ENCODE data around the gene CYTIP. TPM values are rescaled to one million over a fixed set of nuclear protein-coding genes. Genes with fewer than 3 reads are reported as not detected.
"Not testable (repeated sequence)": the region's sequence is repeated elsewhere in the genome, so short reads cannot be mapped to it uniquely, and the experiment has no call there.

Gene CYTIP
- total and polyA plus RNA-seq, 7 experiments from 2014 or later: 170 to 406 (median 322) TPM

DNA sequence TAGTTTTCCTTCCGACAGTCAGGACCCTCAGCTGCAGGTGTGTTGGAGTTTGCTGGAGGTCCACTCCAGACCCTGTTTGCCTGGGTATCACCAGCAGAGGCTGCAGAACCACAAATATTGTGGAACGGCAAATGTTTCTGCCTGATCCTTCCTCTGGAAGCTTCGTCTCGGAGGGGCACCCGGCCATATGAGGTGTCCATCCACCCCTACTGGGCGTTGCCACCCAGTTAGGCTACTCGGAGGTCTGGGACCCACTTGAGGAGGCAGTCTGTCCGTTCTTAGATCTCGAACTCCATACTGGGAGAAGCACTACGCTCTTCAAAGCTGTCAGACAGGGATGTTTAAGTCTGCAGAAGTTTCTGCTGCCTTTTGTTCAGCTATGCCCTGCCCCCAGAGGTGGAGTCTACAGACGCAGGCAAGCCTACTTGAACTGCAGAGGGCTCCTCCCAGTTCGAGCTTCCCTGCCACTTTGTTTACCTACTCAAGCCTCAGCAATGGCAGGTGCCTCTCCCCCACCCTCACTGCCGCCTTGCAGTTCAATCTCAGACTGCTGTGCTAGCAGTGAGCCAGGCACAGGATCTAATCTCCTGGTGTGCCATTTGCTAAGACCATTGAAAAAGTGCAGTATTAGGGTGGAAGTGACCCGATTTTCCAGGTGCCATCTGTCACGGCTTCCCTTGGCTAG, 40.9 kb downstream of the CYTIP start:
- ATAC-seq; H3K27me3 Mint-ChIP-seq; H3K36me3 ChIP-seq (ENCODE audit: control insufficient read depth in 2 of 3, insufficient read depth in 3 of 3, low read length in 3 of 3); H3K27me3 ChIP-seq (ENCODE audit: control insufficient read depth in 2 of 2, insufficient read depth in 2 of 2, low read length in 2 of 2): not testable (repeated sequence)
- peaks cover 27 to 68% (median 63%) of the 10 kb centered on the region in 7 donors for H3K4me1 Mint-ChIP-seq
- peaks cover 0 to 17% (median 7%) of the 10 kb centered on the region in 3 experiments for H3K9me3 ChIP-seq (ENCODE audit: control insufficient read depth in 2 of 3, low read length in 3 of 3)
- H3K4me3 ChIP-seq (ENCODE audit: low read length): peak overlapping the region; percentile 5
- intact Hi-C loops (cut with micrococcal nuclease): loop anchor here (5.0 to 10.0 kb wide), 3 partner anchors 474 to 1068 kb away; partner anchors contain the start of genes ACVR1 (in 1 of the 2), CCDC148 (in 1 of the 2), NR4A2 (in 1 of the 2) and PKP4 (in 1 of the 2)
- peak overlapping the region; percentile 91 to 100 (median 99) for H3K27ac Mint-ChIP-seq
- peak overlapping the region; percentile 5 to 83 (median 62) for H3K4me3 Mint-ChIP-seq
- peaks cover 31 to 75% (median 36%) of the 10 kb centered on the region in 5 donors for H3K36me3 Mint-ChIP-seq
- H3K27ac ChIP-seq (ENCODE audit: low read depth, low read length): peak overlapping the region; percentile 75
- peak in 2 of 9 donors; percentile 58 to 62 for DNase-seq
- peaks cover 9 to 71% (median 49%) of the 10 kb centered on the region in 11 donors for H3K9me3 Mint-ChIP-seq
- POLR2A ChIA-PET: interaction anchor here (0.7 to 18.5 kb wide), 13 partner anchors 8 to 72 kb away, joined by 3 to 810 read pairs (median 5); partner anchors contain the start of gene CYTIP
- CTCF ChIA-PET: interaction anchor here (0.6 to 3.2 kb wide), 6 partner anchors 10 to 76 kb away, joined by 3 to 19 read pairs (median 8); partner anchors contain the start of gene CYTIP
- H3K4me1 ChIP-seq (ENCODE audit: control insufficient read depth in 2 of 2, insufficient read depth in 2 of 2, low read length in 2 of 2): peaks cover 21 to 42% of the 10 kb centered on the region in 2 donors

DNA sequence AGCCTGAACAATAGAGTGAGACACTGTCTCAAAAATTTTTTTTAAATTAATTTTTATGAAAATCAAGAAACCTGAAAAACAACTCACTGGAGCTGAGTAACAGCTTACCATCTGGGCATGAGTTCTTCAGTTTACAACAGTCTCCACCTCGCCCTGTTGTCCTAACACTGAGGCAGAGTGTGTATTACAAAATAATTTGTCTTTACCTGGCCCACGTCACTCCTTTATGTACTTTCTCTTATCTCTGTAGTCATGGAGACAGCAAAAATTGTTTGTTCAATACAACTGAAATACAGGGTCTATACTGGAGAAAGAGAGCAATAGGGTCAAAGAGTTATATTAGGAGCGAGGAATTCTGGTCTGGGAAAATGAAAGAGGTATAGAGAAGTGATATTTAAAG, 48.1 kb downstream of the CYTIP start:
- Mint-ChIP-seq H3K36me3 (peaks cover 22 to 51% (median 35%) of the 10 kb centered on the region in 5 donors), H3K9me3 (peaks cover 10 to 51% (median 38%) of the 10 kb centered on the region in 11 donors), H3K4me1 (peaks cover 0 to 22% (median 20%) of the 10 kb centered on the region in 7 donors), H3K27me3 (no peaks in the 10 kb centered on the region), H3K4me3 (no peak overlapping the region), H3K27ac (no peak overlapping the region)
- no peak overlapping the region for H3K27ac ChIP-seq (ENCODE audit: low read depth, low read length)
- ATAC-seq (peak; percentile 72), DNase-seq (no peak)
- CTCF ChIA-PET: no interaction called here
- H3K36me3 ChIP-seq (ENCODE audit: control insufficient read depth in 2 of 3, insufficient read depth in 3 of 3, low read length in 3 of 3): peaks cover 0 to 11% (median 0%) of the 10 kb centered on the region in 3 experiments
- intact Hi-C loops (cut with micrococcal nuclease): loop anchor here in 1 of 2 donors (1.0 to 2.0 kb wide), 2 partner anchors 8 to 13 kb away; no protein-coding TSS in a partner anchor
- no peaks in the 10 kb centered on the region for H3K27me3 ChIP-seq (ENCODE audit: control insufficient read depth in 2 of 2, insufficient read depth in 2 of 2, low read length in 2 of 2)
- no peak overlapping the region for H3K4me3 ChIP-seq (ENCODE audit: low read length)
- H3K4me1 ChIP-seq (ENCODE audit: control insufficient read depth in 2 of 2, insufficient read depth in 2 of 2, low read length in 2 of 2): no peaks in the 10 kb centered on the region
- POLR2A ChIA-PET: interaction anchor here (0.7 to 0.9 kb wide), 3 partner anchors 41 to 77 kb away, joined by 3 to 6 read pairs (median 3); no protein-coding TSS in a partner anchor
- peaks cover 0 to 29% (median 0%) of the 10 kb centered on the region in 3 experiments for H3K9me3 ChIP-seq (ENCODE audit: control insufficient read depth in 2 of 3, low read length in 3 of 3)

DNA sequence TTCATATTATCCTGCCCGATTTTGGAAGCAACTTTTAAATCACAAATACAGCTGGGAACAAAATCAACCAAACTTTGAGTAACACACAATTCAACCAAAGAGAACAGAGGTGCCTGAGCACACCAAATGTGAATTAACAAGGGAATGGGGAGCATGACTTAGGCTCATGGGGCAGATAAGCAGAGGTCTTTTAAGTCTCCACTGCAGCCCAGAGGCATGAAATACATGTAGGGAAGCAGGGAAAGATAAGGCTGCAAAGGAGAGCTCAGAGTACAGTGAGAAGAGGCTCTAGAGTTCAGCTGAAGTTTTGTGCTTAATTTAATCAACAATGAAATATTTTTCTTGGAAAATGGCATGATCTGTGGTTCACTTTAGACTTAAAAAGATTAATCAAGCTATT, 49.0 kb downstream of the CYTIP start:
- CTCF ChIA-PET: interaction anchor here (2.1 kb wide), 1 partner anchor 9 kb away, joined by 6 read pairs; no protein-coding TSS in a partner anchor
- no peak overlapping the region for H3K27ac Mint-ChIP-seq
- Histone ChIP-seq H3K27me3 (ENCODE audit: control insufficient read depth in 2 of 2, insufficient read depth in 2 of 2, low read length in 2 of 2) (no peaks in the 10 kb centered on the region), H3K27ac (ENCODE audit: low read depth, low read length) (no peak overlapping the region), H3K4me1 (ENCODE audit: control insufficient read depth in 2 of 2, insufficient read depth in 2 of 2, low read length in 2 of 2) (no peaks in the 10 kb centered on the region), H3K9me3 (ENCODE audit: control insufficient read depth in 2 of 3, low read length in 3 of 3) (peaks cover 0 to 36% (median 0%) of the 10 kb centered on the region in 3 experiments), H3K36me3 (ENCODE audit: control insufficient read depth in 2 of 3, insufficient read depth in 3 of 3, low read length in 3 of 3) (peaks cover 0 to 11% (median 0%) of the 10 kb centered on the region in 3 experiments), H3K4me3 (ENCODE audit: low read length) (no peak overlapping the region)
- no peak overlapping the region for H3K4me3 Mint-ChIP-seq
- H3K27me3 Mint-ChIP-seq: no peaks in the 10 kb centered on the region
- DNase-seq (no peak), ATAC-seq (no peak)
- H3K36me3 Mint-ChIP-seq: peaks cover 19 to 51% (median 30%) of the 10 kb centered on the region in 5 donors
- POLR2A ChIA-PET: interaction anchor here (0.6 to 2.0 kb wide), 7 partner anchors 9 to 164 kb away, joined by 3 to 7 read pairs (median 3); no protein-coding TSS in a partner anchor
- intact Hi-C loops (cut with micrococcal nuclease): no loop called here
- peaks cover 0 to 19% (median 11%) of the 10 kb centered on the region in 7 donors for H3K4me1 Mint-ChIP-seq
- peaks cover 3 to 51% (median 39%) of the 10 kb centered on the region in 11 donors for H3K9me3 Mint-ChIP-seq

DNA sequence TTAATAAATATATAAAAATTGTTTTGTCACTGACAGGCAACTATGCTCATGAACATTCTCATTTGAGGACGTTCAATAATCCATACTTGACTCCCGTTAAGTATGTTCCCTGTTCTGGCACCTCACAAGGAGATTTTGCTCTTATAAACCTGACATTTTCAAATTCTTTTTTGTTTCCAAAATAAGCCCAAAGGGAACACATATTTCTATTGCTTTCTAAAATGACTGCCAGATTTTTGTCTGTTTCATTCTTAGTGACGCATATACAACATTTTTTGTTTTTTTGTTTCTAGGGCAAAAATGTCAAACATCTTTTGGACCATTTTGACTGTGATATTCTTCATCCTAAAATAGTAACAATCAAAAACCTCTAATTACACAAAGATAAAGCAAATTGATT, 50.5 kb downstream of the CYTIP start:
- ChIA-PET POLR2A (interaction anchor here (2.0 kb wide), 1 partner anchor 11 kb away, joined by 7 read pairs; no protein-coding TSS in a partner anchor), CTCF (interaction anchor here (2.1 kb wide), 1 partner anchor 11 kb away, joined by 6 read pairs; no protein-coding TSS in a partner anchor)
- H3K4me3 ChIP-seq (ENCODE audit: low read length): no peak overlapping the region
- no peaks in the 10 kb centered on the region for H3K4me1 ChIP-seq (ENCODE audit: control insufficient read depth in 2 of 2, insufficient read depth in 2 of 2, low read length in 2 of 2)
- peaks cover 0 to 36% (median 0%) of the 10 kb centered on the region in 3 experiments for H3K9me3 ChIP-seq (ENCODE audit: control insufficient read depth in 2 of 3, low read length in 3 of 3)
- Mint-ChIP-seq H3K27me3 (no peaks in the 10 kb centered on the region), H3K4me3 (no peak overlapping the region), H3K27ac (no peak overlapping the region), H3K4me1 (peaks cover 0 to 31% (median 22%) of the 10 kb centered on the region in 7 donors), H3K9me3 (peaks cover 3 to 49% (median 38%) of the 10 kb centered on the region in 11 donors), H3K36me3 (peaks cover 14 to 50% (median 32%) of the 10 kb centered on the region in 5 donors)
- intact Hi-C loops (cut with micrococcal nuclease): loop anchor here in 1 of 2 donors (2.0 kb wide), 1 partner anchor 17 kb away; no protein-coding TSS in a partner anchor
- H3K27ac ChIP-seq (ENCODE audit: low read depth, low read length): no peak overlapping the region
- peaks cover 0 to 11% (median 0%) of the 10 kb centered on the region in 3 experiments for H3K36me3 ChIP-seq (ENCODE audit: control insufficient read depth in 2 of 3, insufficient read depth in 3 of 3, low read length in 3 of 3)
- H3K27me3 ChIP-seq (ENCODE audit: control insufficient read depth in 2 of 2, insufficient read depth in 2 of 2, low read length in 2 of 2): no peaks in the 10 kb centered on the region
- DNase-seq (no peak), ATAC-seq (no peak)

DNA sequence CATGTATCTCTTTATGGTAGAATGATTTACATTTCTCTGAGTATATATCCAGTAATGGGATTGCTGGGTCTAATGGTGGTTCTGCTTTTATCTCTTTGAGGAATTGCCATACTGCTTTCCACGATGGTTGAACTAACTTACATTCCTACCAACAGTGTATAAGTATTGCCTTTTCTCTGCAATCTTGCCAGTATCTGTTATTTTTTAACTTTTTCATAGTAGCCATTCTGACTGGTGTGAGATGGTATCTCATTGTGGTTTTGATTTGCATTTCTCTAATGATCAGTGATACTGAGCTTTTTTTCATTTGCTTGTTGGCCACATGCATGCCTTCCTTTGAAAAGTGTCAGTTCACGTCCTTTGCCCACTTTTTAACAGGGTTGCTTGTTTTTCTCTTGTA, 55.1 kb downstream of the CYTIP start:
- Histone ChIP-seq H3K36me3 (ENCODE audit: control insufficient read depth in 2 of 3, insufficient read depth in 3 of 3, low read length in 3 of 3) (no peaks in the 10 kb centered on the region), H3K4me3 (ENCODE audit: low read length) (no peak overlapping the region), H3K9me3 (ENCODE audit: control insufficient read depth in 2 of 3, low read length in 3 of 3) (peaks cover 0 to 17% (median 0%) of the 10 kb centered on the region in 3 experiments), H3K4me1 (ENCODE audit: control insufficient read depth in 2 of 2, insufficient read depth in 2 of 2, low read length in 2 of 2) (peaks cover 0 to 18% of the 10 kb centered on the region in 2 donors), H3K27ac (ENCODE audit: low read depth, low read length) (no peak overlapping the region), H3K27me3 (ENCODE audit: control insufficient read depth in 2 of 2, insufficient read depth in 2 of 2, low read length in 2 of 2) (no peaks in the 10 kb centered on the region)
- H3K9me3 Mint-ChIP-seq: peaks cover 3 to 76% (median 48%) of the 10 kb centered on the region in 11 donors
- peak overlapping the region in 1 of 10 donors; percentile 29 for H3K4me3 Mint-ChIP-seq
- POLR2A ChIA-PET: interaction anchor here (0.9 kb wide), 1 partner anchor 15 kb away, joined by 3 read pairs; no protein-coding TSS in a partner anchor
- CTCF ChIA-PET: no interaction called here
- H3K36me3 Mint-ChIP-seq: peaks cover 14 to 60% (median 39%) of the 10 kb centered on the region in 5 donors
- DNase-seq (no peak), ATAC-seq (no peak)
- no peaks in the 10 kb centered on the region for H3K27me3 Mint-ChIP-seq
- H3K4me1 Mint-ChIP-seq: peaks cover 9 to 70% (median 62%) of the 10 kb centered on the region in 7 donors
- intact Hi-C loops (cut with micrococcal nuclease): no loop called here
- H3K27ac Mint-ChIP-seq: peak overlapping the region in 4 of 9 donors; percentile 29 to 87 (median 70)

DNA sequence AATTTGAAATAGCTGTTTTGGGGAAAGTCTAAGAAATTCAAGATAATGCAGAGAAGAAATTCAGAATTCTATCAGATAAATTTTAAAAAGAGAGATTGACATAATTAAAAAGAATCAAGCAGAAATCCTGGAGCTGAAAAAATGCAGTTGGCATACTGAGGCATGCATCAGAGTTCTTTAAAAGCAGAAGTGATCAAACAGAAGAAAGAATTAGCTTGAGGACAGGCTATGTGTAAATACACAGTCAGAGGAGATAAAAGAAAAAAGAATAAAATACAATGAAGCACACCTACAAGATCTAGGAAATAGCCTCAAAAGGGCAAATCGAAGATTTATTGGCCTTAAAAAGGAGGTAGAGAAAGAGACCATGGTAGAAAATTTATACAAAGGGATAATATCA, 57.1 kb downstream of the CYTIP start:
- no peak for ATAC-seq
- peaks cover 9 to 73% (median 67%) of the 10 kb centered on the region in 7 donors for H3K4me1 Mint-ChIP-seq
- H3K27me3 Mint-ChIP-seq: no peaks in the 10 kb centered on the region
- no peak for DNase-seq
- H3K36me3 Mint-ChIP-seq: peaks cover 13 to 60% (median 36%) of the 10 kb centered on the region in 5 donors
- intact Hi-C loops (cut with micrococcal nuclease): loop anchor here in 1 of 2 donors (2.0 kb wide), 1 partner anchor 54 kb away; no protein-coding TSS in a partner anchor
- POLR2A ChIA-PET: interaction anchor here (0.5 to 0.6 kb wide), 2 partner anchors 16 to 80 kb away, joined by 3 read pairs; no protein-coding TSS in a partner anchor
- H3K4me1 ChIP-seq (ENCODE audit: control insufficient read depth in 2 of 2, insufficient read depth in 2 of 2, low read length in 2 of 2): peaks cover 0 to 18% of the 10 kb centered on the region in 2 donors
- CTCF ChIA-PET: interaction anchor here (0.7 to 1.8 kb wide), 2 partner anchors 32 to 59 kb away, joined by 5 to 7 read pairs; no protein-coding TSS in a partner anchor
- no peaks in the 10 kb centered on the region for H3K27me3 ChIP-seq (ENCODE audit: control insufficient read depth in 2 of 2, insufficient read depth in 2 of 2, low read length in 2 of 2)
- H3K36me3 ChIP-seq (ENCODE audit: control insufficient read depth in 2 of 3, insufficient read depth in 3 of 3, low read length in 3 of 3): no peaks in the 10 kb centered on the region
- H3K27ac Mint-ChIP-seq: peak overlapping the region in 8 of 9 donors; percentile 44 to 87 (median 66)
- H3K4me3 ChIP-seq (ENCODE audit: low read length): no peak overlapping the region
- no peak overlapping the region for H3K27ac ChIP-seq (ENCODE audit: low read depth, low read length)
- peaks cover 0 to 9% (median 0%) of the 10 kb centered on the region in 3 experiments for H3K9me3 ChIP-seq (ENCODE audit: control insufficient read depth in 2 of 3, low read length in 3 of 3)
- peaks cover 3 to 67% (median 39%) of the 10 kb centered on the region in 11 donors for H3K9me3 Mint-ChIP-seq
- H3K4me3 Mint-ChIP-seq: peak overlapping the region in 7 of 10 donors; percentile 1 to 56 (median 15)

Data from naive thymus-derived CD4-positive, alpha-beta T cell (primary cell).